ENCODE results near the gene CDSN. TPM values are rescaled to one million over a fixed set of nuclear protein-coding genes. Genes with fewer than 3 reads are reported as not detected.

The CDSN gene
- polyA plus RNA-seq, 2 of the 4 experiments (the other 2 are of a cell fraction), result not detected

DNA sequence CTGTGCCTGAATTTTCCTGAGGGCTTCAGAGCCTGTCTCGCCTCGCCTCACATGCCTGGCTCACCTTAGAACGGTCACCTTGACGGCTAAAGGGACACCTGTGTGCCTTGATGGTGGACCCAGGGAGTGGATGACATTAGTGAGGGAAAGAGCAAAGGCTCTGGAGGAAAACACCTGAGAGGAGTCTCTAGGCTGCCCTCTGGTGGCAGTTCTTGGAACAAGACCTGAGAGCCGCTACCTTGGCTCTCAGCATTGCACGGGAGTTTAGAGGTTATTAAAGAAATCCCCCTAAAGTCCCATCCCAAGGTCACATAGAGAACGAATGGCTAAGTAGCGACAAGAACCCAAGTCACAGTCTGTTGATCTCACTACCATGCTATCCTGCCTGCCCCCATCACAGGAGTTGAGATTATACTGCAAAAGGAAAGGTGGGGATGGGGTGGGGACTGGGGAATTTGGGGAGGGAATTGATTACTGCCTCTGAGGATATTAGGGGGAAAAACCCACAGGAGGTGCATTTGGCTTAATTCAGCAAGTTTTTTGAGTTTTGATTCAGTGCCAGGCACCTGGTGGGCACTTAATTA is 7.9 kb upstream of the CDSN start:
- H3K4me1 ChIP-seq, result peaks cover 23% of the 10 kb centered on the region
- CTCF ChIA-PET, result interaction anchor here (0.6 to 7.0 kb wide), 27 partner anchors 7 to 744 kb away, joined by 3 to 46 read pairs (median 4); partner anchors contain the start of genes PSORS1C1, PSORS1C2 and VARS2
- TF ChIP-seq, protein P1, sequence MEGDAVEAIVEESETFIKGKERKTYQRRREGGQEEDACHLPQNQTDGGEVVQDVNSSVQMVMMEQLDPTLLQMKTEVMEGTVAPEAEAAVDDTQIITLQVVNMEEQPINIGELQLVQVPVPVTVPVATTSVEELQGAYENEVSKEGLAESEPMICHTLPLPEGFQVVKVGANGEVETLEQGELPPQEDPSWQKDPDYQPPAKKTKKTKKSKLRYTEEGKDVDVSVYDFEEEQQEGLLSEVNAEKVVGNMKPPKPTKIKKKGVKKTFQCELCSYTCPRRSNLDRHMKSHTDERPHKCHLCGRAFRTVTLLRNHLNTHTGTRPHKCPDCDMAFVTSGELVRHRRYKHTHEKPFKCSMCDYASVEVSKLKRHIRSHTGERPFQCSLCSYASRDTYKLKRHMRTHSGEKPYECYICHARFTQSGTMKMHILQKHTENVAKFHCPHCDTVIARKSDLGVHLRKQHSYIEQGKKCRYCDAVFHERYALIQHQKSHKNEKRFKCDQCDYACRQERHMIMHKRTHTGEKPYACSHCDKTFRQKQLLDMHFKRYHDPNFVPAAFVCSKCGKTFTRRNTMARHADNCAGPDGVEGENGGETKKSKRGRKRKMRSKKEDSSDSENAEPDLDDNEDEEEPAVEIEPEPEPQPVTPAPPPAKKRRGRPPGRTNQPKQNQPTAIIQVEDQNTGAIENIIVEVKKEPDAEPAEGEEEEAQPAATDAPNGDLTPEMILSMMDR (IDR thresholded peaks at IDR 0.05), result peak; percentile 63
- TF ChIP-seq SMC3 (IDR thresholded peaks at IDR 0.05) (peak; percentile 42), CBX8 (IDR thresholded peaks at IDR 0.05) (no peak), RAD21 (conservative IDR thresholded peaks at IDR 0.05 in 1 of 2, IDR thresholded peaks at IDR 0.05 in 1 of 2) (peak; percentile 42 to 51; a peak in 3 of 5 replicates)
- WGBS (ENCODE audit: missing lambda C conversion rate), result 2% methylated on average over 8 of the region's 8 CpGs
- H3K4me3 ChIP-seq, result no peak overlapping the region
- DNase-seq (ENCODE audit: low read depth in 1 of 2, low spot score in 1 of 2) (peak; percentile 37 to 39), ATAC-seq (peak in 1 of 2 experiments; percentile 71; a peak in 4 of 6 replicates), FAIRE-seq (no peak)
- no peaks in the 10 kb centered on the region for H3K9me3 ChIP-seq
- H3K27ac ChIP-seq, result no peak overlapping the region
- POLR2A ChIA-PET, result no interaction called here
- no peak overlapping the region for H3K4me2 ChIP-seq

DNA sequence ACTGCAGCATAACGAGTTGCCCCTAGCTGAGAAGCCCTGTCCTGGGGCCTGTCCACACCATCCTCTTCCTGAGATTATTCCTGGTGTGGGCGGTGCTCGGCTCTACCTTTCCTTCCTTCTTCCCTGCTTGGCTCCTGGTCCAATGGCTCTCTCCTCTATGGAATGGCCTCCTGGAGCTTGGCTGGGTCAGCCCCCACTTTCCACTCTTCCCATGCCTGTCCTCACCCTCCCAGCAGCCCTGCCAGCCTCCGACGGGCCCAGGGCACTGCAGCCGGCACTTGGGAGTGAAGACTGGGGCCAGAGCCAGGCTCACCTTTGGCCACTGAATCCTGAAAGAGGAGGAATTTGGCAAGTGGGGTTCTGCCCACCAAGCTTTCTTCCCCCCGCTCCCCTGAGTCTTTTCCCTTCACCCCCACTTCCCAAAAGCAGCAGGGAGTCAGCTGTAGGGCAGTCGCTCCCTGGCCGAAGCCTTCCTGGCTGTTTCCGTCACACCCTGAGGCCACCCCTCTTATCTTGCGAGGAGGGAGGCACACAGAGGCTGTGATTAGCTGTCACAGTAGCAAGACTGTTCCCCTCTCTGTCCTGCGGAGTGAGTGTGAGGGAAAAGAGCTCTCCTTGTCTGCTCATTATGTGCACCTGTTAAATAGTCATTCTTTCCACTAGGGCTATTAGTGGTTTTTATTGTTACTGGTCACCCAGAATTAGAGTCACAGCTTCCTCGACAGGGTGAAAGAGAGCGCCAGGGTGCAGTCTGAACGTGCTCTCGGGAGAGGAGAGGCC is 6.3 kb upstream of the CDSN start:
- no peaks in the 10 kb centered on the region for H3K9me3 ChIP-seq

DNA sequence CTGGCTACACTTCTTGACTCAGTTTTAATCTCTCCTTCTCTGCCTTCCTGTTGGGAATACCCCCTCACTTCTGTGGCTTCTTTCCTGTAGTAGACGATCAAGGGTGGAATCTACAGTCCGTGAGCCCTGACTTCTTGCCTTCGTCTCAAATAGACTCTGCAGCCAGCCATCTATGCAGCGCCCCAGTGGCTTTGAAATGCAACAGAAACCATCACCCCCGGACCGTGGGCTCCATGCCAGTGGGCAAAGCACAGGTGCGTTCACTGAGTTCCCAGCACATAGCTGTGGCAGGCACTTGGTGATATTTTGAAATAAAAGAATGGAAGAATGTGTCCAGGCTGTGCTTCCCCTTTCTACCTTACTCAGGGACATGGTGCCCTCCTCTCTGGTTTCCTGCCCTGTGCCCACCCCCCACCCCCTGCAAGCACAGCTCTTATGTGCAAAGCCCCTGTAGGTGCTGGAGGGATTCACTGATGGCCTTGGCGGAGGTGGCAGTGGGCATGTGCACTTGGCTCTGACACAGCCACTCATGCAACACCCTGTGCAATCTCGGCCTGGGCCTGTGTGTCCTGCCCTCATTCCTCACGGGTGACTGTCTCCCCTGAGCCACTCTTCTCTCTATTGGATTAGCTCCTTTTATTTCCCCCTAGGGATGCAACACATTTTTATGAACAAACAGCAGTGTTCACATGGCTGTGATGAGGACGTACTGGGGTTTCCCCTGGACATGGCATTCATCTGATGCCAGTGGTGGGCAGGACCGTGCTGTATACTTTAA is 5.5 kb upstream of the CDSN start:
- ChIA-PET CTCF (interaction anchor here (0.6 to 7.0 kb wide), 7 partner anchors 10 to 241 kb away, joined by 3 to 46 read pairs (median 8); partner anchors contain the start of gene PSORS1C1), POLR2A (interaction anchor here (0.6 kb wide), 1 partner anchor 11 kb away, joined by 3 read pairs; the partner anchor contains the start of gene PSORS1C1)
- ATAC-seq (peak; percentile 62), FAIRE-seq (no peak), DNase-seq (ENCODE audit: low read depth in 1 of 2, low spot score in 1 of 2) (peak; percentile 31 to 50)
- Histone ChIP-seq H3K9me3 (no peaks in the 10 kb centered on the region), H3K4me2 (peak overlapping the region; percentile 25; the same call in 2 of the 3 replicates), H3K4me3 (no peak overlapping the region), H3K27ac (peak overlapping the region; percentile 44 to 50; a peak in 3 of 6 replicates), H3K4me1 (peaks cover 36% of the 10 kb centered on the region)
- TF ChIP-seq TP53 (CRISPR knock-in tag; IDR thresholded peaks at IDR 0.05) (no peak), GATA3 (IDR thresholded peaks at IDR 0.05; ENCODE audit: borderline replicate concordance) (no peak), FOSL2 (IDR thresholded peaks at IDR 0.05) (no peak), FOSL2 (CRISPR knock-in tag; IDR thresholded peaks at IDR 0.05) (0 out of 2 replicates have a peak, but pooled peaks have one; percentile 17)
- TF ChIP-seq, protein P2, sequence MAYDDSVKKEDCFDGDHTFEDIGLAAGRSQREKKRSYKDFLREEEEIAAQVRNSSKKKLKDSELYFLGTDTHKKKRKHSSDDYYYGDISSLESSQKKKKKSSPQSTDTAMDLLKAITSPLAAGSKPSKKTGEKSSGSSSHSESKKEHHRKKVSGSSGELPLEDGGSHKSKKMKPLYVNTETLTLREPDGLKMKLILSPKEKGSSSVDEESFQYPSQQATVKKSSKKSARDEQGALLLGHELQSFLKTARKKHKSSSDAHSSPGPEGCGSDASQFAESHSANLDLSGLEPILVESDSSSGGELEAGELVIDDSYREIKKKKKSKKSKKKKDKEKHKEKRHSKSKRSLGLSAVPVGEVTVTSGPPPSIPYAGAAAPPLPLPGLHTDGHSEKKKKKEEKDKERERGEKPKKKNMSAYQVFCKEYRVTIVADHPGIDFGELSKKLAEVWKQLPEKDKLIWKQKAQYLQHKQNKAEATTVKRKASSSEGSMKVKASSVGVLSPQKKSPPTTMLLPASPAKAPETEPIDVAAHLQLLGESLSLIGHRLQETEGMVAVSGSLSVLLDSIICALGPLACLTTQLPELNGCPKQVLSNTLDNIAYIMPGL (CRISPR knock-in tag; IDR thresholded peaks at IDR 0.05; ENCODE audit: borderline replicate concordance), result no peak
- 44% methylated on average over 11 of the region's 12 CpGs for WGBS (ENCODE audit: missing lambda C conversion rate)

More for the DNA sequence above, 6.3 kb upstream of the CDSN start:
- DNase-seq (ENCODE audit: low read depth in 1 of 2, low spot score in 1 of 2) (no peak), ATAC-seq (no peak; a peak in 1 of 6 replicates), FAIRE-seq (no peak)
- H3K4me2 ChIP-seq, result peak overlapping the region; percentile 14; the same call in 1 of the 3 replicates
- CTCF ChIA-PET, result interaction anchor here (0.6 to 7.0 kb wide), 10 partner anchors 10 to 240 kb away, joined by 3 to 46 read pairs (median 7); partner anchors contain the start of genes C6orf15 and PSORS1C1
- POLR2A ChIA-PET, result no interaction called here
- H3K4me3 ChIP-seq, result no peak overlapping the region
- TF ChIP-seq, protein P3, sequence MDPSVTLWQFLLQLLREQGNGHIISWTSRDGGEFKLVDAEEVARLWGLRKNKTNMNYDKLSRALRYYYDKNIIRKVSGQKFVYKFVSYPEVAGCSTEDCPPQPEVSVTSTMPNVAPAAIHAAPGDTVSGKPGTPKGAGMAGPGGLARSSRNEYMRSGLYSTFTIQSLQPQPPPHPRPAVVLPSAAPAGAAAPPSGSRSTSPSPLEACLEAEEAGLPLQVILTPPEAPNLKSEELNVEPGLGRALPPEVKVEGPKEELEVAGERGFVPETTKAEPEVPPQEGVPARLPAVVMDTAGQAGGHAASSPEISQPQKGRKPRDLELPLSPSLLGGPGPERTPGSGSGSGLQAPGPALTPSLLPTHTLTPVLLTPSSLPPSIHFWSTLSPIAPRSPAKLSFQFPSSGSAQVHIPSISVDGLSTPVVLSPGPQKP (IDR thresholded peaks at IDR 0.05; ENCODE audit: low read depth, low read length), result no peak
- no peak for TF ChIP-seq CBX8 (IDR thresholded peaks at IDR 0.05)
- TF ChIP-seq, protein P4, sequence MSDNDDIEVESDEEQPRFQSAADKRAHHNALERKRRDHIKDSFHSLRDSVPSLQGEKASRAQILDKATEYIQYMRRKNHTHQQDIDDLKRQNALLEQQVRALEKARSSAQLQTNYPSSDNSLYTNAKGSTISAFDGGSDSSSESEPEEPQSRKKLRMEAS (IDR thresholded peaks at IDR 0.05), result no peak
- TF ChIP-seq EHMT2 (IDR thresholded peaks at IDR 0.05; ENCODE audit: low read depth), result no peak
- TF ChIP-seq MAFK (IDR thresholded peaks at IDR 0.05; ENCODE audit: partially characterized antibody), result no peak
- no peak for TF ChIP-seq ZC3H11A (IDR thresholded peaks at IDR 0.05)
- peaks cover 36% of the 10 kb centered on the region for H3K4me1 ChIP-seq
- 79% methylated on average over 14 of the region's 16 CpGs for WGBS (ENCODE audit: missing lambda C conversion rate)
- peak overlapping the region; percentile 29 to 50; a peak in 2 of 6 replicates for H3K27ac ChIP-seq

Measured in A549 (cell line).